CD4-positive, alpha-beta T cell treated with Interleukin-15 for 1 hour (primary cell): ENCODE data around the gene RHBDD2.
"Not testable (repeated sequence)": the region's sequence is repeated elsewhere in the genome, so short reads cannot be mapped to it uniquely, and the experiment has no call there.

ENCODE experiments used
- DNase-seq: peaks from one replicate; pipeline ENCODE4 v3.0.0-alpha.2; 2020

RHBDD2 gene

GRCh38 chr7:75866489-75867389 is 12.1 kb upstream of the RHBDD2 start:
- peak; percentile 60 for DNase-seq

GRCh38 chr7:75867390-75867717 is 11.5 kb upstream of the RHBDD2 start:
- no peak for DNase-seq

- no peak for DNase-seq
These were observed 10.7 kb upstream of the RHBDD2 start for GRCh38 chr7:75868153-75868552.

- DNase-seq, result no peak
These were observed 9.0 kb upstream of the RHBDD2 start for GRCh38 chr7:75869776-75870379.

- no peak for DNase-seq
These were observed 8.2 kb upstream of the RHBDD2 start for GRCh38 chr7:75870557-75871161.

GRCh38 chr7:75872073-75872782 is 6.6 kb upstream of the RHBDD2 start:
- no peak for DNase-seq

GRCh38 chr7:75874180-75874579 is 4.7 kb upstream of the RHBDD2 start:
- not testable (repeated sequence) for DNase-seq

GRCh38 chr7:75875113-75876080 is 3.4 kb upstream of the RHBDD2 start:
- no peak for DNase-seq

GRCh38 chr7:75876126-75876881 is 2.5 kb upstream of the RHBDD2 start:
- peak; percentile 60 for DNase-seq

GRCh38 chr7:75878312-75878768 is 494 bp upstream of the RHBDD2 start:
- no peak for DNase-seq

- peak; percentile 39 for DNase-seq
These were observed 944 bp downstream of the RHBDD2 start for GRCh38 chr7:75879771-75880184.

- no peak for DNase-seq
These were observed 1.4 kb downstream of the RHBDD2 start for GRCh38 chr7:75880242-75880641.

GRCh38 chr7:75881436-75882095 is 2.7 kb downstream of the RHBDD2 start:
- DNase-seq, result no peak

GRCh38 chr7:75883265-75883824 is 4.5 kb downstream of the RHBDD2 start:
- not testable (repeated sequence) for DNase-seq

- no peak for DNase-seq
These were observed 5.6 kb downstream of the RHBDD2 start for GRCh38 chr7:75884476-75884875.

GRCh38 chr7:75885036-75885435 is 6.2 kb downstream of the RHBDD2 start:
- DNase-seq, result no peak

- no peak for DNase-seq
These were observed 9.0 kb downstream of the RHBDD2 start for GRCh38 chr7:75887669-75888369.

GRCh38 chr7:75888464-75889222 is 9.8 kb downstream of the RHBDD2 start:
- DNase-seq, result no peak
